NAMALWA (cell line): ENCODE data around the gene ZNF488.
A peak's percentile ranks its signal among the peaks of the same experiment; 100 is the strongest.

Experiments
- DNase-seq: peaks from one replicate; pipeline ENCODE4 v3.0.0-alpha.2; 2015; ENCODE audit warnings: low spot score

The ZNF488 gene

DNA sequence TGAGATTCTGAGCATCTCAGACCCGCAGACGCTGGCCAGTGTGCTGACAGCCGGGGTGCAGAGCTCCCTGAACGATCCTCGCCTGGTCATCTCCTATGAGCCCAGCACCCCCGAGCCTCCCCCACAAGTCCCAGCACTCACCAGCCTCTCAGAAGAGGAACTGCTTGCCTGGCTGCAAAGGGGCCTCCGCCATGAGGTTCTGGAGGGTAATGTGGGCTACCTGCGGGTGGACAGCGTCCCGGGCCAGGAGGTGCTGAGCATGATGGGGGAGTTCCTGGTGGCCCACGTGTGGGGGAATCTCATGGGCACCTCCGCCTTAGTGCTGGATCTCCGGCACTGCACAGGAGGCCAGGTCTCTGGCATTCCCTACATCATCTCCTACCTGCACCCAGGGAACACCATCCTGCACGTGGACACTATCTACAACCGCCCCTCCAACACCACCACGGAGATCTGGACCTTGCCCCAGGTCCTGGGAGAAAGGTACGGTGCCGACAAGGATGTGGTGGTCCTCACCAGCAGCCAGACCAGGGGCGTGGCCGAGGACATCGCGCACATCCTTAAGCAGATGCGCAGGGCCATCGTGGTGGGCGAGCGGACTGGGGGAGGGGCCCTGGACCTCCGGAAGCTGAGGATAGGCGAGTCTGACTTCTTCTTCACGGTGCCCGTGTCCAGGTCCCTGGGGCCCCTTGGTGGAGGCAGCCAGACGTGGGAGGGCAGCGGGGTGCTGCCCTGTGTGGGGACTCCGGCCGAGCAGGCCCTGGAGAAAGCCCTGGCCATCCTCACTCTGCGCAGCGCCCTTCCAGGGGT is 35.2 kb downstream of the ZNF488 start:
- no peak for DNase-seq

DNA sequence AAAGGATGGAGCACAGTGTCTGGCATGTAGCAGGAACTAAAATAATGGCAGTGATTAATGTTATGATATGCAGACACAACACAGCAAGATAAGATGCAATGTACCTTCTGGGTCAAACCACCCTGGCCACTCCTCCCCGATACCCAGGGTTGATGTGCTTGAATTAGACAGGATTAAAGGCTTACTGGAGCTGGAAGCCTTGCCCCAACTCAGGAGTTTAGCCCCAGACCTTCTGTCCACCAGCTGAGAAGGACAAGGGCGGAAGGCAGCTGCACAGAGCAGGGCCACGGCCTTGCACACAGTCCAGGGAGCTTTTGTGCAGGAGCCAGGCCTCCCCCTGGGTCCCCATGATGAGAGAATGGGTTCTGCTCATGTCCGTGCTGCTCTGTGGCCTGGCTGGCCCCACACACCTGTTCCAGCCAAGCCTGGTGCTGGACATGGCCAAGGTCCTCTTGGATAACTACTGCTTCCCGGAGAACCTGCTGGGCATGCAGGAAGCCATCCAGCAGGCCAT is 35.9 kb downstream of the ZNF488 start, which contains the start of gene RBP3:
Gene RBP3, plus strand, starts transcription at position 226 of the 514 bp plus-strand sequence. Its CDS starts 122 bp downstream, at position 348.
- no peak for DNase-seq

DNA sequence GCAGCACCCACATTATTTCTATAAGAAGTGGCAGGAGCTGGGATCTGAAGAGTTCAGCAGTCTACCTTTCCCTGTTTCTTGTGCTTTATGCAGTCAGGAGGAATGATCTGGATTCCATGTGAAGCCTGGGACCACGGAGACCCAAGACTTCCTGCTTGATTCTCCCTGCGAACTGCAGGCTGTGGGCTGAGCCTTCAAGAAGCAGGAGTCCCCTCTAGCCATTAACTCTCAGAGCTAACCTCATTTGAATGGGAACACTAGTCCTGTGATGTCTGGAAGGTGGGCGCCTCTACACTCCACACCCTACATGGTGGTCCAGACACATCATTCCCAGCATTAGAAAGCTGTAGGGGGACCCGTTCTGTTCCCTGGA is 36.8 kb downstream of the ZNF488 start:
- no peak for DNase-seq

DNA sequence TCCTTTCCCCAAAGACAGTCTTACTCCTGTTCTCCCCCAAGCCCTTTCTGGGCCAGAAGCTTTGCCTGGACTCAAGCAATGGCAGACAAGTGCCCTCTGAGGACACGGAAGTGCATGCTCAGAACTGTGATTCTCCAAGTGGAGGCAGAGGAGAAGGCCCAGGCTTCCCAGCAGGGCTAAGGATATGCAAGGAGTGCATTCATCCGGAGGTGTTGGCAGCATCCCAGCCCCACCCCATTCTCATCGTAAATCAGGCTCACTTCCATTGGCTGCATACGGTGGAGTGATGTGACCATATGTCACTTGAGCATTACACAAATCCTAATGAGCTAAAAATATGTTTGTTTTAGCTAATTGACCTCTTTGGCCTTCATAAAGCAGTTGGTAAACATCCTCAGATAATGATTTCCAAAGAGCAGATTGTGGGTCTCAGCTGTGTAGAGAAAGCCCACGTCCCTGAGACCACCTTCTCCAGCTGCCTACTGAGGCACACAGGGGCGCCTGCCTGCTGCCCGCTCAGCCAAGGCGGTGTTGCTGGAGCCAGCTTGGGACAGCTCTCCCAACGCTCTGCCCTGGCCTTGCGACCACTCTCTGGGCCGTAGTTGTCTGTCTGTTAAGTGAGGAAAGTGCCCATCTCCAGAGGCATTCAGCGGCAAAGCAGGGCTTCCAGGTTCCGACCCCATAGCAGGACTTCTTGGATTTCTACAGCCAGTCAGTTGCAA is 37.4 kb downstream of the ZNF488 start:
- DNase-seq, result no peak

DNA sequence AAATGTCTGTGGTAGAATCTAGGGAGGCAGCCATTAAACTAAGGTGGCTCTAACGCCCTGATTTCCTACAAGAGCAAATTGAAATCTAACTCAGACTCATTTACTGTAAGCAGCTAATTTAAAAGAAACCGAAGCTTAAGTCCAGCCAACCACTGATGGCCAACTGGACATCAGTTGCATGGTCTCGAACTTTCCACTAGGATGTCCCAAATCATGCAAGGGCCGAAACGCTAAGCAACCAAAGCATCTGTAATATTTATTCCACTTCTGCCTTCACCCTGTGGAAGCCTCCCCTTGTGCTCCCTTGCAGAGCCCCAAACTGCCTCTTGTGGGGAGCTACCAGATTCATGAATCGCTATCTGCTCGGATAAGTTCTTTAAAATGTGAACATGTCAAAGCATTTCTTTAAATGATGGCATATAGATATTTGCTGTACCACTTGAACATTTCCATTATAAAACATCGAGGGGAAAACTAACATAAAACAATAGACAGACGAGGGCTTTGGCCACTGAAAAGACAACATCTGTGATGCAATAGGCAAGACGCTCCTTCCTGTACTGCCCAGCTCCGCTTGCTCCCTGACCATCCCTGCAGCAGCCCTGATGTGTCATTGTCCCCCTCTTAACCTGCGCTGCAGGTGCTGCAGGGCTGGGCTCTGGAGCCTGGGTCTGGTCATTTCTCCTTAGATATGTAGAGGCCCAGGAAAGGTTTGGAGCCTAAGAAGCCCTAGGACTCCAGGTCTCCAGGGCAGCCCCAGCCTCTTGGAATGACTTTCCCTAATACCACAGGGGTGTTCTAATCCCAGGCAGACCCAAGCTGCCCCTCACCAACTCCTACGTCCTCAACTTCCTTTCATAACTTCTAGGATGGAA is 38.9 kb downstream of the ZNF488 start:
- no peak for DNase-seq

DNA sequence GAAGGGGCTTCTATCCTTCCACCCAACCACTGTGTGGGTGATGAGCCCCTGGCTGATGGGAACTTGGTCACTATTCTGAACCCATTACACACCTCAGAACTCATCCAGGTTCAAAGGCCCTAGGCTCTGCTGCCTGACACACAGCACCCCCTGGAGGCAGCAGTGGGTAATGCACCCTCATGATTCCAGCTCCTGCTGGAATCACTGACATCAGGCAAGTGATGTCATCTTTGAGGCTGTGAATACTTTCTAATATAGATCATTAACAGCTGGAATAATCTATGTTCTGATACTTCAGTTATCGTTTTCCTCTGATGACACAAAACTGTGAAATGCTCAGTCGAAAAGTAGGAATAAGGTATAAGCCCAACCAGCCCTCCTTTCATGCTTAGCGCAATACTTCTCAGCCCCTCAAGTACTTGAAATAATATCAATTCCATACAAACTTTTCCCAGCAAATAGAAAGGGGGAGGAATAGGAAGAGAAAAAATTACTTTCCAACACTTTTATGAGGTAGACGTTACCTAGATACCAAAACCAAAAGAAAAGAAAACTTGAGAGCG is 43.4 kb downstream of the ZNF488 start:
- DNase-seq, result peak; percentile 70

DNA sequence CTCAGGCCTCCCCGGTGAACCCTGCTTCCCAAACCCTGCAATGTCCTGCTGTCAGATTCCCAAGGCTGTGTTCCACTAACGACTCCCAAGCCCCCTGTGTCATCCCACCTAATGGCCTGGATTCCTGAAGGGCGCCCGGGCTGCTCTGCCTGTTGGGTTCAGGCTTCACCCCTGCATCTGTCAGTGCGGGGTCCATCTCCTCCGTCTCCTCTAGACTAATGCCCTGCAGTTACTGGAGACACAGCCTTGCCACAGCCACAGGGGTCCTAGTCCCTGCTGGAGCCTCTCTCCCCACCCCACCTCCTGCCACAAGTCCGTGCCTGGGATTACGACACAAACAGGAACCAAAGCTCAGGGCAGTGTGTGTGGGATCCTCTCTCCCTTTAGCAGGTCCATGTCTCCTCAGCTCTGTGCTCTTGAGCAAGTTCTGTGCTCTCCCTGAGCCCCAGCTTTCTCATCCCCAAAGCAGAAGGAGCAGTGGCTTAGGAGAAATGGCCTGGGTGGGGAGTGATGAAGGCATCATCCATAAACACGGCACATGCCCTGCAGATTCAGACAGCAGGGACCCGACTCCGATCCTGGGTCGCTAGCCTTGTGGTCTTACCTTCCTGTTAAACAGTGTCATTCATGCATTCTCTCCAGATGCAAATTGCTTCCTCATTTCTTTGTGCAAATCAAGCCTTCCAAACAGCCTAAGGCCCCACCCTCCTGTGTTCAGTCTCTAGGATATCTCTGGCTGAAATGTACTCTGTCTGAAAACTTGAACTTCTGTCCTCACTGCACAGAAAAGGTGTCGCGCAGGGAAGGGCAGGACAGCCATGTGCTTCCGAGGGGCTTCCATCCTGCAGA is 44.1 kb downstream of the ZNF488 start:
- no peak for DNase-seq

DNA sequence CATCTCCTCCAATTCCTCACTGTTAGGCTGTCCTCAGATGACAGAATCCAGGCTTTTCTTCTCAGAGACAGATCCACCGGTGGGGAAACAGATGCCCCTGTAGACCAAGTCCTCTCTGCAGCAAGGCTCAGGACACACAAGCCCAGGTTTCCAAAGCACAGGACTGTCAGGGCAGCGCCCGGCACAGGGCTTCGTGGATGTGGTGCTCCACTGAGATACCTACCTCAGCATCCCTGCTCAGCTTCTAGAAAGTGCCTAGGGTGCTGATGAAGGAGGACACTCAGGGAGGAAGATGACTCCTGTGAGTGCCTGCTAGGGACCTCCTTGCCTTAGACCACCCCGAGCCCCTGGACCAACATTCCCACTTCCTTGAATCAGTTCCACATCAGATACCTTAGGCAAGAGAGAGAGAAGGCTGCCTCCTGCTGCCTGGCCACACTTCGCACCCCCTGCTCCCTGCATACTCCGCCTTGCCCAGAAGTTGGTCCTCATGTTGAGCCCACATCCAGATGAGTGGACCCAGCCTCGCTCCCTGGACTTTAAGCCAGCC is 44.8 kb downstream of the ZNF488 start:
- DNase-seq, result no peak

DNA sequence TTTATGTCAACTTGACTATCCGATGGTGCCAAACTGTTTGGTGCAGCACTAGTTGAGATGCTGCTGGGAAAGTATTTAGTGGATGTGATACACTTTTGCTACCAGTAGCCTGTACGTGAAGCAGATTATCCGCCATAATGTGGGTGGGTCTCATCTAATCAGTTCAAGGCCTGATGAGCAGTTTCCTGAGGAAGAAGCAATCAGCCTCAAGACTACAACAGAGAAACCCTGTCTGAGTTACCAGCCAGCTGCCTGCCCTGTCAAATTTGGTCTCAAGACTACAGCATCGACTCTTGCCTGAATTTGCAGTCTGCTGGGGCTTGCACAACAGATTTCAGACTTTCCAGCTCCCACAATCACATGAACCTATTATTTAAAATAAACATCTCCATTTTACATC is 46.8 kb downstream of the ZNF488 start:
- DNase-seq, result no peak

DNA sequence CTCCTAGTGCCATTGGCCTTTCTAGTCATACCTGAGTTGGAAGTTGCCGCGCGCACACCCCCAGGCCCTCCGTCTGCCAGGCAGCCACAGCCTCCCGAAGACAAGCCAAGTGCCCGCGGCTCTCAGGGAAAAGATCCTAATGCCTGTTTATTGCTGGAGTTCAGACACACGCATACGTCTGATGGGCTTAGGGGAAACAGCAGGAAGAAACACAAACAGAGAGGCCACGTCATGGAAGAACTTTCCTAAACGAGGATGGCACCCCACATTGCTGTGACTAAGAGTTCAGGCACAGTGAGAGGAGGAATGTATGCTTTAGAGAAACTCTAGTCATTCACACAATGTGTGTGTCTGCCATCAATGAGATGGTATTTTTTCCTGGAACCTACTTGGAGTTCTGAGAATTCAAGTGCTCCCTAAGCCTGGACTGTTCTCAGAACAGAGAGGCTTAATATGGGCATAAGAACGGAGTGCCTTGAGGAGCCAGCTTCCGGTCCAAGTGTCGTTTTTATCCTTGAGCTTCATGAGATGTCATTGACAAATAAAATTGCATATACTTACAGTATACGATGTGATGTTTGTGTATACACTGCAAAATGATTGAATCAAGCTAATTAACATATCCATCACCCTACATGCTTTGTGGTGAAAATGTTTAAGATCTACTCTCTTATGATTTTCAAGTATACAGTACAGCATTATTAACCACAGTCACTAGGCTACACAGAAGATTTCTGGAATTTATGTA is 47.5 kb downstream of the ZNF488 start:
- DNase-seq, result no peak

DNA sequence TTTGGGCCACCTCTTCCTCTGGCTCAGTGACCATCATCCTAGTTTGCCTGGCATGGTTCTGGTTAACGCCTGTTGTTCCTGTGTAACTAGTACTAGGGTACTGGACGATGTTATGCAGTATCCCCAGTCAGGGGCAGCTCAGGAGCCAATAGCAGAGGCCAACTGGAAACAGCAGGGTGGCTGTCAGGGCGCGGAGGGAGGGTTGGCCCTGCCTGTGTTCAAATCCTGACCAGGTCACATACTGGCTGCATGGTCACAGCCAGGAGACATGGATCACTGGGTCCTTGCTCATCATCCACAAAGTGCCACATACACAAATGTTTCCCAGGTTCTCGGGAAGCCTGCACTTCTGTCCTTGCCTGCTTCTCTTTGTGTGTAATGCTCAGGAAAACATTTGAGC is 48.2 kb downstream of the ZNF488 start:
- DNase-seq, result no peak

DNA sequence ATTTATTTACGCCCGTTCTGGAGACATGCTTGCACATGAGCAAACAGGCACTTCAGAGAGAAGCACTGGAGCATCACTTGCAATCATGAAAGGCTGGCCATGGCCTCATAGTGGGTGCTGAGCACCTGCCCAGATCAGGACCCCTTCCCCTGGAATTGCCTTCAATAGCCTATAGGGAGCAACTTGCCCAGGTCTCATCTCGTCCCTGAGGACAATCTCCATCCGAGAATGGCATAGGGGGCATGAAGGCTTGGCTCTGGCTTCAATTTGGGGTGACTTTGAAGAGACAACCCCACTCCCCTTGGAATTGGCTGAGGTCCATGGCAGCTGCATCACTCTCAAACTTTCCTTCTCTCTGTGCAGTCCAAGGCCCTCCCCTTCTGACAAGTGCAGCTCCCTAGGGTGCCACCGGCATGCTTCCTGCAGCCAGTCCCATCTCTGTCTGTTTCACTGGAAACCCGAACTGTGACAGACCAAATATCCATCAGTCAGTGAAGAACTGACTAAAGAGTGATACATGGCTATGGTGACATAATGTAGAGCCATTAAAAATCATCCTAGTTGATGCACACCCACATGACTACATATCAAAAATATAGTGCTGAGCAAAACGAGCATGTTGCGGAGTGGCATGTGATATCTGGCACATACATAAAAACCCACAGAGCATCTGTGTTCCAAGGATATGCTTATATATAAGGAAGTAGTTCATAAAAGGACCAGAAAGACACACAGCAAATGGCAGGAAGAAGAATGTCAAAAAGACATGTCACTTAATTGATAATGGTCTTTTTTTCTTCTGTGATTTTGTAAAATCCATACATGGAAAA is 49.4 kb downstream of the ZNF488 start:
- DNase-seq, result no peak

DNA sequence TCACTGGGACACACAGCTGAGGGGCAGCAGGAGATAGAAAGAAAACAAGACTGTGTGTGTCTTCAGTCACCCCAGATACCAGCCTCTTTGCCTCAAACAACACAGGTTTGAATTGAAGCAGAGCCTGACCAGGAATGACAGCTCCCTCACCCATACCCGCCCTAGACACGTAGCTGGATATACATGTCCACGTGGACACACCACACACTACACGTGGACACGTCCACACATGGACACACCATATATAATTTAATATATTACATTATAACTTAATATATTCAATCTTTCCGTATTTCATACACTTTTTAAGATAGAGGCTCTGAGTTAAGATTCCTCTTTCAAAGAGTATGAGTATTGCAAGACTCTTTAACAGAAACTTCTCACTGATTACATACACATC is 50.6 kb downstream of the ZNF488 start:
- no peak for DNase-seq

DNA sequence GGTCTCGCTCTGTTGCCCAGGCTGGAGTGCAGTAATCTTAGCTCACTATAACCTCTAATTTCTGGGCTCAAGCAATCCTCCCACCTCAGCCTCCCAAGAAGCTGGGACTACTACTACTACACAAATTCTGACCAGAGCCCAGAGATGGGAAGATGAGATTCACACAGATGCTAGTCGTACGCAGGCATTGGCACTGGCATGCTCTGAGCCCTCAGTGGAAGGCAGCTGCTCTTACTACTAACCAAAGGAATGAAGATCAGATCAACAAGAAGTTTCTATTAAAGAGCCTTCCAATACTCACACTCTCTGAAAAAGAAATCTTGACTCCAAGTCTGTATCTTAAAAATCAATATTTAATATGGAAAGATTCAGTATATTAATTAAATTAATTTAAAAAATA is 51.1 kb downstream of the ZNF488 start:
- no peak for DNase-seq

DNA sequence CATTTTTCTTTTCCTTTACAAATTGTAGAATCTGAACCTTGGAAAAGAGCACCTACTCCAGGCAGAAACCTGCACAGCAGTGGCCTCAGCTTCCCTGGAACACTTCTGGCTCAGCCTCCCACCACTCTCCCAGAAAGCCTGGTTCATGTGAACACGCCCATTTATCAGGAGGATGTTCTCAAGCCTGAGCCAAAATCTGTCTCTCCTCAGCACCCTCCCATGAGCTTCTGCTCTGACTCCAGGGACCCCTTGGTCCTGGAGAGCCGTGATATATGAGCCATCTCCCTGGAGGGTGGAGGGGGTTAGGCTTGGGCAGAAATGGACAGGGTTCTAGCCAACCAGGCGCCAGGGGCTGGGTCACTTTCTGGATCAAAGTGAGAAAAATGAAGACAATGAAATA is 51.7 kb downstream of the ZNF488 start:
- no peak for DNase-seq

DNA sequence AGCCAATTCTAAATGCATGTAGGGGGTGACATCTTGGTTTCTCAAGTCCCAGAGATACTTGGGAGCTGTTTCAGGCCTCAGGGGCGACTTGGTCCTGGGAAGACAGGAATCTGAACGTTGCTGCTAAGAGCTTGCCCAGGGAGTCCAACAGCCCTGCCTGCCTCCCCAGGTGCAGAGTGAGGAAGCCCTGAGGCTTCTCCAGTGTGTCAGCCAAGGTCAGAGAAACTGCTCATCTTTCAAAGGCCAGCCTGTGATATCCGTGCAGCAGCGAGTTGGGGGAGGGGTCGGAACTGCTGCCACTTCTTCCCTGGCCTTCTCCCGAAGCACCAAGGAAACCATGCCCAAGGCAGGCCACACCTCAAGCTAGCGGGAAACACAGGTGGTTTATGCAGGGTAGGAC is 52.1 kb downstream of the ZNF488 start:
- no peak for DNase-seq

DNA sequence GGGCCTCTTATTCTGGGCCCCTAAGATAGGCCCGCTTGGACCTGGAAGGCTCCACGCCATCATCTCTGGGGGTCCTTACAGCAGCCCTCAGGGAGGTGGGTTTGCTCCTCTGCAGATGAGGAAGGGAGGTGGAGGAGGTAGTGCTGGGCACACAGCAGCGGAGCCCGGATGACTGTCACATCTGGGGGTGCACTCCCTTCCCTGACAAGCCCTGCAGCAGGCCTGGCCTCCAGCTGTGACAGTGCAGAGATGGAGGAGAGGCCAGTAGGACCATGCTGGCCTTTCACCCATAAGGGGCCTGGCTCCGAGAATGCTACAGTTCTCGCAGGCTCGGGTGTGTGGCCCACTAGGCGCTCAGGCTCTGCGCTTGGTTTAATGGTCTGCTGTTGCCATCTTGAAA is 52.6 kb downstream of the ZNF488 start:
- DNase-seq, result no peak

DNA sequence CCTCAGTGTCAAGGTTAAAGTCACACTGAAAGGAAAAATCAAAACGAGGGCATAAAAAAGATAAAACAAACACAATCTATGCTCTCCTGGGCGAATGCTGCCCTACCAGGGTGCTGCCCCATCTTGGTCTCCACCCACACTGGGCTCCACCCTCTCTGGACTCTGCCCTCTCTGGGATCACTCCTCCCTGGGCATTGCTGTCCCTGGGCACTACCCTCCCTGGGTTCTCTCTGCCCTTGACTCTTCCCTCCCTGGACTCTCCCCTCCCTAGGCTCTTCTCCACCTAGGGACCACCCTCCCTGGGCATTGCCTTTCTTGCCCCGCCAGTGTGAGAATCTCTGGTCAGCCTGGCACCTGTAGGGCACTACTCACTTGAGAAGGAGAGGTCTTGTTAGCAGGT is 53.3 kb downstream of the ZNF488 start:
- DNase-seq, result no peak

DNA sequence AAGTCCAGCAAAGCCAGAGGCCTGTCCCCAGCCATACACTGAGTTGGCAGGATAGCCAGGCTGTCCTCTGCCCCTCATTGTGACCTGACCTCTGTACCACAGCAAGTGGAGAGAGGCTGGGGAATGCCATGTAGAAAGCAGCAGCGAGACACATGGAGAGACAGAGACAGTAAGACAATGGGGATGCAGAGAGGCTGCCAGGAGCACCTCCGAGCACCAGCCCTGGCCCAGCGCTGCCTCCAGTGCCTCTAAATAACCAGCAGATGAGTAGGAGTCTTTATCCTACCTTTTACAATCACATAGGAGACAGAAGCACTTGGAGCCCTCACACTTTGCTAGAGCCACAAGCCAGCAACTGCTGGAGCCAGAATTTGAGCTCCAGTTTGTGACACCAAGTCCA is 53.7 kb downstream of the ZNF488 start:
- no peak for DNase-seq
